Measurements from ENCODE around the gene RBP2. TPM values are rescaled to one million over a fixed set of nuclear protein-coding genes. Genes with fewer than 3 reads are reported as not detected.

Gene RBP2
- total RNA-seq = not detected in 2 replicates

GRCh38 chr3:139476348-139476747 lies at the start of gene RBP2:
TSS of gene RBP2 (minus strand) at chr3:139476516. CDS start at chr3:139476459, 57 bp downstream.

Other genes with a start within 250 kb of the RBP2 start
- 69.3 and 72.1 TPM in 2 replicates for gene MRPS22, start 132.5 kb downstream of the RBP2 start, total RNA-seq
- gene COPB2, start 86.9 kb downstream of the RBP2 start, total RNA-seq = 95.9 and 112 TPM in 2 replicates
- 58.9 and 82.2 TPM in 2 replicates for gene RBP1, start 63.2 kb upstream of the RBP2 start, total RNA-seq
- 1.2 and 2.5 TPM in 2 replicates for gene NMNAT3, start 201.5 kb upstream of the RBP2 start, total RNA-seq